ENCODE measurements around the gene ZP3.

ZP3 gene

DNA sequence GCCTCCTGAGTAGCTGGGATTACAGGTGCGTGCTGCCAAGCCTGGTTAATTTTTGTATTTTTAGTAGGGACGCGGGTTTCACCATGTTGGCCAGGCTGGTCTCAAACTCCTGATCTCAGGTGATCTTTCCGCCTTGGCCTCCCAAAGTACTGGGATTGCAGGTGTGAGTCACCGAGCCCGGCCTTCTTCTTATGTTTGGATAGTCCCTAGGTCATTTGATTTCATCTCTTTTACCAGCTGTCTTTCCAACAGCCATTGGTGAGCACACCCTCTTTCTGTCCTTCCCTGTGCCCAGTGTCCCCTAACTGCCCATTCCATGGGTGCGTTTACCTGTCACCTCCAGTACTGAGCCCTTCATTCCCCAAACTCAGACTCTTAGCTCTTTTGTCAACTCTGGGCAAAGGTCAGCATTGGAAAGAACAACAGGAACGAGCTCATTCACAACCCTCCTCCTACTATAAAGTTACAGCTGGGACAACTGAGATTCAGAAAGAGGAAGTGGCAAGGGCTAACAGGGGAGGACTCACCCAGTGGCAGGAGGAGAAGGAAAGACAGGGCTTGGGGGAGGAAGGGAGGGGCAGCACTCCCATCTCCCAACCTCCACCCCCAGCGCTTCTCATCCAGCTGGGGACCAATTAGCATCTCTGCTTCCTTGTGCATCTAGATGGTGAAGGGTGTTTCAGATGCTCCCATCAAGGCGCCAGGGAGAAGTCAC, 20.8 kb upstream of the ZP3 start:
- Histone ChIP-seq H2AFZ (ENCODE audit: low read length) (no peak overlapping the region), H3K9me3 (replicated peaks; ENCODE audit: insufficient read depth, low read length) (no peaks in the 10 kb centered on the region), H3K27ac (ENCODE audit: low read length) (no peak overlapping the region), H3K27me3 (replicated peaks; ENCODE audit: insufficient read depth, low read length) (no peaks in the 10 kb centered on the region), H3K9ac (ENCODE audit: low read length) (no peak overlapping the region), H3K4me3 (ENCODE audit: low read length) (no peak overlapping the region), H3K4me1 (ENCODE audit: low read length) (peaks cover 4% of the 10 kb centered on the region; the same call in 1 of the 2 replicates), H3F3A (ENCODE audit: insufficient read depth, low read length) (no peaks in the 10 kb centered on the region), H3K9me2 (replicated peaks; ENCODE audit: insufficient read depth, low read length) (no peaks in the 10 kb centered on the region), H4K20me1 (ENCODE audit: insufficient read depth, low read length) (no peaks in the 10 kb centered on the region), H3K79me2 (ENCODE audit: low read length) (no peaks in the 10 kb centered on the region), H3K4me2 (ENCODE audit: low read depth, low read length) (no peak overlapping the region), H3K36me3 (replicated peaks; ENCODE audit: insufficient read depth, low read length) (no peaks in the 10 kb centered on the region)
- no peak for TF ChIP-seq EZH2 (optimal IDR thresholded peaks at IDR 0.05; ENCODE audit: low read depth, low read length)
- no peak for TF ChIP-seq EZH2phosphoT487 (IDR thresholded peaks at IDR 0.05; ENCODE audit: low read length)
- TF ChIP-seq, protein P1, sequence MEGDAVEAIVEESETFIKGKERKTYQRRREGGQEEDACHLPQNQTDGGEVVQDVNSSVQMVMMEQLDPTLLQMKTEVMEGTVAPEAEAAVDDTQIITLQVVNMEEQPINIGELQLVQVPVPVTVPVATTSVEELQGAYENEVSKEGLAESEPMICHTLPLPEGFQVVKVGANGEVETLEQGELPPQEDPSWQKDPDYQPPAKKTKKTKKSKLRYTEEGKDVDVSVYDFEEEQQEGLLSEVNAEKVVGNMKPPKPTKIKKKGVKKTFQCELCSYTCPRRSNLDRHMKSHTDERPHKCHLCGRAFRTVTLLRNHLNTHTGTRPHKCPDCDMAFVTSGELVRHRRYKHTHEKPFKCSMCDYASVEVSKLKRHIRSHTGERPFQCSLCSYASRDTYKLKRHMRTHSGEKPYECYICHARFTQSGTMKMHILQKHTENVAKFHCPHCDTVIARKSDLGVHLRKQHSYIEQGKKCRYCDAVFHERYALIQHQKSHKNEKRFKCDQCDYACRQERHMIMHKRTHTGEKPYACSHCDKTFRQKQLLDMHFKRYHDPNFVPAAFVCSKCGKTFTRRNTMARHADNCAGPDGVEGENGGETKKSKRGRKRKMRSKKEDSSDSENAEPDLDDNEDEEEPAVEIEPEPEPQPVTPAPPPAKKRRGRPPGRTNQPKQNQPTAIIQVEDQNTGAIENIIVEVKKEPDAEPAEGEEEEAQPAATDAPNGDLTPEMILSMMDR (IDR thresholded peaks at IDR 0.05; ENCODE audit: low read length), result no peak
- no peak for DNase-seq

DNA sequence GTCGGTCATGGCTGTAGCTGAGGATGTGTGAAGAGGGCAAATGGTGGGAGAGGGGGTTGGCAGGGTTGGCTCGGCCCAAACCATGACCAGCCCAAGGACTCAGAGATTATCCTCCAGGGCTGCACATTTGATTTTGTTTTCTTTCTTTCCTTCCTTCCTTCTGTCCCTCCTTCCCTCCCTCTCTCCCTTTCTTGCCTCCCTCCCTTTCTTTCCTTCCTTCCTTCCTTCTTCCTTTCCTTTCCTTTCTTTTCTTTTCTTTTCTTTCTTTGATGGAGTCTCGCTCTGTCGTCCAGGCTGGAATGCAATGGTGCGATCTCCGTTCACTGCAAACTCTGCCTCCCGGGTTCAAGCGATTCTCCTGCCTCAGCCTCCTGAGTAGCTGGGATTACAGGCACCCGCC, 19.0 kb upstream of the ZP3 start:
- no peak for DNase-seq
- no peaks in the 10 kb centered on the region for H3F3A ChIP-seq (ENCODE audit: insufficient read depth, low read length)
- H3K4me3 ChIP-seq (ENCODE audit: low read length), result no peak overlapping the region
- no peak overlapping the region for H3K4me2 ChIP-seq (ENCODE audit: low read depth, low read length)
- H3K9me2 ChIP-seq (replicated peaks; ENCODE audit: insufficient read depth, low read length), result no peaks in the 10 kb centered on the region
- no peak for TF ChIP-seq EZH2phosphoT487 (IDR thresholded peaks at IDR 0.05; ENCODE audit: low read length)
- TF ChIP-seq, protein P1 (IDR thresholded peaks at IDR 0.05; ENCODE audit: low read length), result no peak
- TF ChIP-seq EZH2 (optimal IDR thresholded peaks at IDR 0.05; ENCODE audit: low read depth, low read length), result no peak
- H3K4me1 ChIP-seq (ENCODE audit: low read length), result peaks cover 4% of the 10 kb centered on the region; the same call in 1 of the 2 replicates
- H3K79me2 ChIP-seq (ENCODE audit: low read length), result no peaks in the 10 kb centered on the region
- H2AFZ ChIP-seq (ENCODE audit: low read length), result no peak overlapping the region
- H3K36me3 ChIP-seq (replicated peaks; ENCODE audit: insufficient read depth, low read length), result no peaks in the 10 kb centered on the region
- H3K27me3 ChIP-seq (replicated peaks; ENCODE audit: insufficient read depth, low read length), result no peaks in the 10 kb centered on the region
- H3K27ac ChIP-seq (ENCODE audit: low read length), result no peak overlapping the region
- no peak overlapping the region for H3K9ac ChIP-seq (ENCODE audit: low read length)
- H3K9me3 ChIP-seq (replicated peaks; ENCODE audit: insufficient read depth, low read length), result no peaks in the 10 kb centered on the region
- H4K20me1 ChIP-seq (ENCODE audit: insufficient read depth, low read length), result no peaks in the 10 kb centered on the region

GRCh38 chr7:76407718-76408117, 17.0 kb upstream of the ZP3 start:
- Histone ChIP-seq H3K4me2 (ENCODE audit: low read depth, low read length) (no peak overlapping the region), H3K4me1 (ENCODE audit: low read length) (peaks cover 4% of the 10 kb centered on the region; the same call in 1 of the 2 replicates), H2AFZ (ENCODE audit: low read length) (no peak overlapping the region)

More at GRCh38 chr7:76407718-76408117, 17.0 kb upstream of the ZP3 start:
- DNase-seq, result no peak
- TF ChIP-seq EZH2phosphoT487 (IDR thresholded peaks at IDR 0.05; ENCODE audit: low read length), result no peak
- TF ChIP-seq, protein P1 (IDR thresholded peaks at IDR 0.05; ENCODE audit: low read length), result no peak
- TF ChIP-seq EZH2 (optimal IDR thresholded peaks at IDR 0.05; ENCODE audit: low read depth, low read length), result no peak
- Histone ChIP-seq H3K27ac (ENCODE audit: low read length) (no peak overlapping the region), H3K36me3 (replicated peaks; ENCODE audit: insufficient read depth, low read length) (no peaks in the 10 kb centered on the region), H3K9me3 (replicated peaks; ENCODE audit: insufficient read depth, low read length) (no peaks in the 10 kb centered on the region), H4K20me1 (ENCODE audit: insufficient read depth, low read length) (no peaks in the 10 kb centered on the region), H3F3A (ENCODE audit: insufficient read depth, low read length) (no peaks in the 10 kb centered on the region), H3K79me2 (ENCODE audit: low read length) (no peaks in the 10 kb centered on the region), H3K9ac (ENCODE audit: low read length) (no peak overlapping the region), H3K4me3 (ENCODE audit: low read length) (no peak overlapping the region), H3K27me3 (replicated peaks; ENCODE audit: insufficient read depth, low read length) (no peaks in the 10 kb centered on the region), H3K9me2 (replicated peaks; ENCODE audit: insufficient read depth, low read length) (no peaks in the 10 kb centered on the region)

All from MM.1S (cell line).